GM12892 (cell line): Measurements from ENCODE around the gene LILRA1.
"Not testable (repeated sequence)": the region's sequence is repeated elsewhere in the genome, so short reads cannot be mapped to it uniquely, and the experiment has no call there.

Experiments
- DNase-seq: peaks from one replicate; pipeline ENCODE4 v3.0.0; 2011; ENCODE audit not compliant: insufficient read length
- FAIRE-seq: peaks from 2 replicates; lab custom pipeline; 2011; peaks lifted over from hg19 to GRCh38; lab: Jason Lieb, UNC
- POLR2A ChIP-seq: IDR thresholded peaks from 2 replicates; pipeline ENCODE4 v1.6.1; 2011; ENCODE audit warnings: low read depth, low read length, control low read depth
- POLR2AphosphoS5 ChIP-seq: IDR thresholded peaks from 2 replicates; pipeline ENCODE4 v1.6.1; 2011; ENCODE audit warnings: low read depth, low read length, control low read depth
- TAF1 ChIP-seq: IDR thresholded peaks from 2 replicates; pipeline ENCODE4 v1.6.1; 2011; ENCODE audit warnings: low read depth, mild to moderate bottlenecking, control low read depth, low read length, borderline replicate concordance

Gene LILRA1

DNA sequence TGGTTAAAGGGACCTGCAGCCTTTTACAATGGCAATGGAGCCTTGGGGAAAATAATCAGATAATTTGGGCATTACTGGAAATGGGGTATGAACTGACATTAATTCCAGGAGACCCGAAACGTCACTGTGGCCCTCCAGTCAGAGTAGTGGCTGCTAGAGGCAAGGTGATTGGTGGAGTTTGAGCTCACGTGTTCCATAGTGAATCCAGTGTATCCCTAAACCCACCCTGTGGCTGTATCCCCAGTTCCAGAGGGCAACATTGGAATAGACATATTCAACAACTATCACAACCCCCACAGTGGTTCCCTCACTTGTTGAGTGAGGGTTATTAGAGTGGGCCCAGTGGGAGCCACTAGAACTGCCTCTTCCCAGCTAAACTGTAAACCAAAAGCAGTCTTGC is 23.1 kb upstream of the LILRA1 start:
- DNase-seq: no peak
- TF ChIP-seq POLR2AphosphoS5 (no peak), POLR2A (no peak), TAF1 (no peak)
- FAIRE-seq: no peak

DNA sequence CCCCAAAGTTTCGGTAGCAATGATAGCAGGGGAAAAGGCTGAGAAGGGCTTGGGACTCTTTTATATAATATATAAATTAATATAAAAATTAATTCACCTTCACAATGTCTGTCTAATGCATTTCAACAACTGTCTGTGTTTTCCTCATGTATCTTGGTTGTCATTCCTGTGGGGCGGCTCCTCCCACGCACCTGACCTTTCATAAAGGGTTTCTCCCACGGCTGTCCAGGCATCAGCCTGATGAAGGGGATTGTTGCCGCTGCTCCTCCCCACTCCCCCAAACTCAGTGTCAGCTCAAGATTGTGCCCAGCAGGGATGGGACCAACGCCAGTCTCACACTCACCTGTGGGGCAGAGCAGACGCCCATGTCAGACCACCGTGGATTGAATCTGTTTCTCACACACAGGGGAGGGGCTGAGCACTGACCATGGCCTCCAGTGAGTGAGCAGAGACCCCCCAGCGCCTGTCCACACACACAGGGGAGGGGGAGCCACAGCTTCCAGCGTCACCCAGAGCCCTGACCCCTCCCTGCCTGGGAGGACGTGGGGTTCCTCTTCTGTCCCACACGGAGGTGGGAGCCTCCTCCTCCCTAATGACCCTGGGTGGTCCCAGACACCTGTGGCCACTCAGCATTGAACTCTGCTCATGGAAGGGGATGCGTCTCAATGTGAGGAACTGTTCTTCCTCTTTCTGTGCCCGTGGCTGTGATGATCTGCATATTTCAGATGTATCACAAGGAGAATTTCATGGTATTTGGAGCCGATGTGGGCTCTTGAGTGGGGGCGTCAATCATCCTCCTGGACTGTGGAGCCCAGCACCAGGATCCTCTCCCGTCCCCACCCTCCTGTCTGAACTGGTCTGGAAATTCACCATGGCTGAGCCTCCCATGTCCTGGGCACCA is 21.5 kb upstream of the LILRA1 start:
- not testable (repeated sequence) for FAIRE-seq, DNase-seq

DNA sequence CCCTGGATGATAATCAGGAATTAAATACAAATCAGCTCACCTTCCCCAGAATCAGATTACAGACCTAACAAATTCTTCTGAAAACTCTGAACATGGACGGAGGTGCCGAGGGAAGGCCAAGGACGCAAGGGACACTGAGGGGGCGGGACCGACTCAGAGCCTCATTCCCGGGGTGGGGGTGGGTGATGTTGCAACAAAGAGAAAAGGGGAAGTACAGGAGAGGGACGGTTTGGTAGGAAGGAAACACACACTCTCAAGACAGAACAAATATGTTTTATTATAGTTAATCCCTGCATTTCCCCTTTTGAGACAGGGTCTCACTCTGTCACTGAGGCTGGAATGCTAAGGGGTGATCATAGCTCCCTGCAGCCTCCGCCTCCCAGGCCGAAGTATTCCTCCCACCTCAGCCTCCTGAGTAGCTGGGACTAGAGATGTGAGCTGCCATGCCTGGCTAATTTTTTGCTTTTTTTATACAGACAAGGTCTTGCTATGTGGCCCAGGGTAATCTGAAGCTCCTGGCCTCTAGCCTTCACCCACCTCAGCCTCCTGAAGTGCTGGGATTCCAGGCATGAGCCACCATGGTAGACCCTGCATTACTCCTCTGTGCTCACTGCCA is 20.6 kb upstream of the LILRA1 start:
- DNase-seq (no peak), FAIRE-seq (peak; percentile 56)
- no peak for TF ChIP-seq TAF1
- TF ChIP-seq POLR2A: no peak
- TF ChIP-seq POLR2AphosphoS5: no peak

DNA sequence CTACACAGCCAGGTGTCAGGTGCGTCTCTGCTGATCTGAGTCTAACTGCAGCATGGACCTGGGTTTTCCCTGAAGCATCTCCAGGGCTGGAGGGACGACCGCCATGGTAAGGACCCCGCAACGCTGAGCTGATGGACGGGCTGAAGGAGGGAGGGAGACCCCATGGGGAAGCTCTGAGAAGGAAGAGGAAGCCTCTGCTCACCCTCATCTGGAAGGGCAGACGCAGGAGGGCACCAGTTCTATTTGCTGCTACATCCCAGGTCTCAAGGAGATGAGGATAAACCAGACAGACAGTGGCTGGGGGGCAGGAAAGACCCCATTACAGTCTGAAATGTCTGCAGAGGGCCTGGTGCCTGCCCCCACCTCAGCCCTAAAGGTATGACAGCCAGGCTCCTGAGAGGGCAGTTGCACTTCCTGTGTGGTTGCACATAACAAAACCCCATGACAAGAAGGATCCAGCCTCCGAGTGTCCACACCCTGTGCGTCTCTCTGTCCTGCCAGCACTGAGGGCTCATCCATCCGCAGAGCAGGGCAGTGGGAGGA is 20.0 kb upstream of the LILRA1 start, which contains the start of gene LILRA2:
TSS of gene LILRA2 (plus strand) at position 461 of the 543 bp plus-strand sequence. CDS start 89 bp downstream, outside the sequence.
- FAIRE-seq: no peak
- TF ChIP-seq TAF1 (no peak), POLR2AphosphoS5 (no peak), POLR2A (no peak)
- DNase-seq: peak; percentile 49

DNA sequence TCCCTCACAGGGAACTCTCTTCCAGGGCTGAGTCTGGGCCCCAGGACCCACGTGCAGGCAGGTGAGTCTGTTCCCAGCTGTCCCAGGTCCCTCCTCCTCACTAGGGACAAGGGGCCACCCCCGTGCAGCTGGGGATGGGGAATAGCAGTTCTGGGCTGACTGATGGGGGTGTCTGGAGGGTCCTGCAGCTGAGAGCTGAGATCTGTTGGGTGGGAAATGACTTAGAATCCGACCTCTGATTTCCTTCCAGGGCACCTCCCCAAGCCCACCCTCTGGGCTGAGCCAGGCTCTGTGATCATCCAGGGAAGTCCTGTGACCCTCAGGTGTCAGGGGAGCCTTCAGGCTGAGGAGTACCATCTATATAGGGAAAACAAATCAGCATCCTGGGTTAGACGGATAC is 19.4 kb upstream of the LILRA1 start:
- DNase-seq: no peak
- FAIRE-seq: no peak
- TF ChIP-seq POLR2AphosphoS5 (no peak), TAF1 (no peak), POLR2A (no peak)

DNA sequence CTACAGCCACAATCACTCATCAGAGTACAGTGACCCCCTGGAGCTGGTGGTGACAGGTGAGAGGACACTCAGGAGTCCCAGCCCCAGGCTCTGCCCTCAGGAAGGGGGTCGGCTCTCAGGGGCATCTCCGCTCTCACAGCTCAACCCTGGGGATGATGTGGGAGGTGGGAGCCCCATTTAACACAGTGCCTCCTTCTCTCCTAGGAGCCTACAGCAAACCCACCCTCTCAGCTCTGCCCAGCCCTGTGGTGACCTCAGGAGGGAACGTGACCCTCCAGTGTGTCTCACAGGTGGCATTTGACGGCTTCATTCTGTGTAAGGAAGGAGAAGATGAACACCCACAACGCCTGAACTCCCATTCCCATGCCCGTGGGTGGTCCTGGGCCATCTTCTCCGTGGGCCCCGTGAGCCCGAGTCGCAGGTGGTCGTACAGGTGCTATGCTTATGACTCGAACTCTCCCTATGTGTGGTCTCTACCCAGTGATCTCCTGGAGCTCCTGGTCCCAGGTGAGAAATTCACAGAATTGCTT is 18.8 kb upstream of the LILRA1 start:
- DNase-seq: no peak
- no peak for FAIRE-seq
- TF ChIP-seq TAF1: no peak
- no peak for TF ChIP-seq POLR2A

DNA sequence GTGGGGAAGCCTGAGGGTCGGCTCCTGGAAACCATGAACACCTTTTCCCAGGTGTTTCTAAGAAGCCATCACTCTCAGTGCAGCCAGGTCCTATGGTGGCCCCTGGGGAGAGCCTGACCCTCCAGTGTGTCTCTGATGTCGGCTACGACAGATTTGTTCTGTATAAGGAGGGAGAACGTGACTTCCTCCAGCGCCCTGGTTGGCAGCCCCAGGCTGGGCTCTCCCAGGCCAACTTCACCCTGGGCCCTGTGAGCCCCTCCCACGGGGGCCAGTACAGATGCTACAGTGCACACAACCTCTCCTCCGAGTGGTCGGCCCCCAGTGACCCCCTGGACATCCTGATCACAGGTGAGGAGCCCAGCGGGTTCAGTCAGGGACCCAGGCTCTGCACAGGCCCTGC is 18.2 kb upstream of the LILRA1 start:
- DNase-seq, FAIRE-seq: not testable (repeated sequence)

DNA sequence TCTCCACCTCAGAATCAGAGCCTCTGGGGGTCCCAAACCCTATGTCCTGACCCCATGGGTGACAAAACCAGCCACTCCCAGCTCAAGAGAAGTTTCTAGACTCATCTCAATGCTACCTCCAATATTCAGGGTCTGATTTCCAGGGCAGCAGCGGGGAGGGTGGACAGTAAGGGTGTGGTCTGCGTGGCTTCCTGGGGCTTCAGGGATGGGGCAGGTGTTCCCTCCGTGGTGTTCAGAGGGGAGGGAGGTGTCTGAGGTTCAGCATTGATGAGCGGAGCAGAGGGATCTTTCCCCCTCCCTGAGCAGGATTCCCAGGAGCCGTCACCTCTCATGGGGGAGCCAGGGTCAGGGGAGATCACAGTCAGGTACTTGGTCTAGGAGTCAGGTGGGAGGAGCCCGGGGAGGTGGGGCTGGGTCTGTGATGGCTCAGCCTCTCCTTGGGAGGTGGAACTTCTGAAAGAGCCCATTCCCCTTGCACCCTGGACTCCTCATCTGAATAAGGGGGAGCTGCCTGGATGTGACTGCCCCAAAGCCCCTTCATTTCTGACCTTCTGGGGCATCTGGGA is 16.9 kb upstream of the LILRA1 start:
- no peak for FAIRE-seq

DNA sequence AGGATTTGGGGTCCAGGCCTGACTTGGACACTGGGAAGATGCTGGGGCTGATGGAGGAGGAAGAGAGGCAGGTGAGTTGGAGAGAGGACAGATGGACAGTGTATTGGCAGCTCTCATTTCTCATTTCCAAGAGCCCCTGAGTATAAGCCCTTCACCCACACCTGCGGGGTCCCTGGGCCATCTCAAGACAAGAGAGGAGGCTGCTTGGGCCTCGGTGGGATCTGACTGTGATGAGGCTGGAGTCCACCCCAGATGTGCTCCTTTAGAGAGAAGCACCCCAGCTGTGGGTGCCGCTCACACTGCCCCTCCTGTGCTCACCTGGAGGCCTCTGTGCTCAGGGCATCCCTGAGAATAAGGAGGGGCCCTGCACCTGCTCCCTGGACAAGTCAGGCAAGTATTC is 16.1 kb upstream of the LILRA1 start:
- no peak for TF ChIP-seq TAF1
- no peak for TF ChIP-seq POLR2AphosphoS5
- no peak for TF ChIP-seq POLR2A
- FAIRE-seq: no peak
- DNase-seq: no peak

More for the DNA sequence above, 16.9 kb upstream of the LILRA1 start:
- DNase-seq: no peak
- TF ChIP-seq TAF1 (no peak), POLR2AphosphoS5 (no peak), POLR2A (no peak)

DNA sequence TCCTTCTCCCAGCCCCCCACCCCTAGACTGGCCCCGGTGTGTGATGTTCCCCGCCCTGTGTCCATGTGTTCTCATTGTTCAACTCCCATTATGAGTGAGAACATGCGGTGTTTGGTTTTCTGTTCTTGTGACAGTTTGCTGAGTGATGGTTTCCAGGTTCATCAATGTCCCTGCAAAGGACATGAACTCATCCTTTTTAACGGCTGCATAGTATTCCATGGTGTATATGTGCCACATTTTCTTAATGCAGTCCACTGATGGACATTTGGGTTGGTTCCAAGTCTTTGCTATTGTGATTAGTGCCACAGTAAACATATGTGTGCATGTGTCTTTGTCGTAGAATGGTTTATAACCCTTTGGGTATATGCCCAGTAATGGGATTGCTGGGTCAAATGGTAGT is 15.2 kb upstream of the LILRA1 start:
- DNase-seq, FAIRE-seq: not testable (repeated sequence)

DNA sequence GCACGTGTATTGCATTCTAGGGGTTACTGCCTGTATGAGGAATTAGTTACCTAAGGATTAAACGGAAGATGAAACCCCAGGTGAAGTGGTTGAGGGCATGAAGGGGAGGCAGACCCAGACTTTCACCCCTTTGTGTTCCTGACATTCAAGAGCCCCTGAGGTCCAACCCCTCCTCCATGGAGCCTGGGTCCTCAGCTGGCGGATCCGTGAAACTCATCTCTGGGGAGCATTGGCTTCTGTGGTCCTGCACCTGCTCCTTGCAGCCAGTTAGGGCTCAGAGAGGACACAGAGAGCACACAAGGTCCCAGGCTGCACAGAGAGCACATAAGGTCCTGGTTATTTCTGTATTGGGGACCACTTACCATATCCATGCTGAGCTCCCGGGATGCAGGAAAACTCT is 7.0 kb upstream of the LILRA1 start:
- no peak for TF ChIP-seq TAF1
- no peak for TF ChIP-seq POLR2A
- no peak for TF ChIP-seq POLR2AphosphoS5
- FAIRE-seq: no peak
- no peak for DNase-seq

DNA sequence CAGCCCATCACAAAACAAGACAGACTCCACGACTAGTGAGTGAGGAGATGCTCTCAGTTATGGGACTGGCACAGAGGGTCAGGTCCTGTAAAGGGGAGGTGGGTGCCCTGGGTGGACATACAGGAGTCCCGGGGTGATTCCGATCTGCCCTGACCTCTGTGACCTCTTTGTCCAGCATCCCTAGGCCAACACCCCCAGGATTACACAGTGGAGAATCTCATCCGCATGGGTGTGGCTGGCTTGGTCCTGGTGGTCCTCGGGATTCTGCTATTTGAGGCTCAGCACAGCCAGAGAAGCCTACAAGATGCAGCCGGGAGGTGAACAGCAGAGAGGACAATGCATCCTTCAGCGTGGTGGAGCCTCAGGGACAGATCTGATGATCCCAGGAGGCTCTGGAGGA is 6.4 kb upstream of the LILRA1 start:
- DNase-seq (no peak), FAIRE-seq (no peak)
- TF ChIP-seq TAF1: no peak
- TF ChIP-seq POLR2A: no peak
- no peak for TF ChIP-seq POLR2AphosphoS5

DNA sequence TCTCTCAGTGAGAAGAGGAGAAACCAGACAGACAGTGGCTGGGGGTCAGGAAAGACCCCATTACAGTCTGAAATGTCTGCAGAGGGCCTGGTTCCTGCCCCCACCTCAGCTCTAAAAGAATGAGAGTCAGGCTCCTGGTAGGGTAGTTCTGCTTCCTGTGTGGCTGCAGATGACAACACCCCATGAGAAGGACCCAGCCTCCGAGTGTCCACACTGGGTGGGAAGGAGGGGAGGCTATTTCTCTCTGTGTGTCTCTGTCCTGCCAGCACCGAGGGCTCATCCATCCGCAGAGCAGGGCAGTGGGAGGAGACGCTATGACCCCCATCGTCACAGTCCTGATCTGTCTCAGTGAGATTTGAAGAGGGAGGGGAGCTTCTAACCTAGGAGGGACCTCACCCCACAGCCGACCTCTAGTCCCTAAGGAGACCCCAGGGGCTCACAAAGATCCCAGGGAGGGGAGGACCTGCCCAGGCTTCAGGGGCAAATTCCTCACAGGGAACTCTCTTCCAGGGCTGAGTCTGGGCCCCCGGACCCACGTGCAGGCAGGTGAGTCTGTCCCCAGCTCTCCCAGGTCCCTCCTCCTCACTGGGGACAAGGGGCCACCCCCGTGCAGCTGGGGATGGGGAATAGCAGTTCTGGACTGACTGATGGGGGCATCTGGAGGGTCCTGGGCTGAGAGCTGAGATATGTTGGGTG is 647 bp downstream of the LILRA1 start:
- not testable (repeated sequence) for FAIRE-seq

More for the DNA sequence above, 647 bp downstream of the LILRA1 start:
- DNase-seq: not testable (repeated sequence)
